Measurements from ENCODE around the gene CEP104.

CEP104 gene

DNA sequence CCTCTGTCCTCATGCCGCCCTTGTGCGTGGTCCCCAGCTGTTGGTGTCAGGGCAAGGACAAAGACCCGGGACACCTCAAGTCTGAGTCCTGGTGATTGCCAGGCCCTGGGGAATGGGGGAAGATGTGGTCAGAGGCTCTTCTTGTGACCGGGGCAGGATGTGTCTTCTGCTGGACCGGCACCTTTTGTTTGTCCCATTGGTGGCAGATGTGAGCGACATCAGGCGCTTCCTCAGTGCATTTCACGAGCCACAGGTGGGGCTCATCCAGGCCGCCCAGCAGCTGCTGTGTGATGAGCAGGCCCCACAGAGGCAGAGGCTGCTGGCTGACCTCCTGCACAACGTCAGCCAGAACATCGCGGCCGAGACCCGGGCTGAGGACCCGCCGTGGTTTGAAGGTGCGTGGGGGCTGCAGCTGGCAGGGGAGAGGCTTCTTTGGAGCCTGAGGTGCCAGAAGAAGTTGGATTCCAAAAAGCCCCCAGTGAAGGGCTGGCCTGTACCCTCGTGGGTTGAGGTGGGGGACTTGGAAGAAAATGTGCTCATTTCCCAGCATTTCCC is 8.7 kb upstream of the CEP104 start:
- no peak for TF ChIP-seq ZFP3 (CRISPR knock-in tag; IDR thresholded peaks at IDR 0.05)
- no peak for TF ChIP-seq ZFP30 (CRISPR knock-in tag; IDR thresholded peaks at IDR 0.05)
- TF ChIP-seq ZNF8 (CRISPR knock-in tag; IDR thresholded peaks at IDR 0.05): no peak
- TF ChIP-seq, protein P1, sequence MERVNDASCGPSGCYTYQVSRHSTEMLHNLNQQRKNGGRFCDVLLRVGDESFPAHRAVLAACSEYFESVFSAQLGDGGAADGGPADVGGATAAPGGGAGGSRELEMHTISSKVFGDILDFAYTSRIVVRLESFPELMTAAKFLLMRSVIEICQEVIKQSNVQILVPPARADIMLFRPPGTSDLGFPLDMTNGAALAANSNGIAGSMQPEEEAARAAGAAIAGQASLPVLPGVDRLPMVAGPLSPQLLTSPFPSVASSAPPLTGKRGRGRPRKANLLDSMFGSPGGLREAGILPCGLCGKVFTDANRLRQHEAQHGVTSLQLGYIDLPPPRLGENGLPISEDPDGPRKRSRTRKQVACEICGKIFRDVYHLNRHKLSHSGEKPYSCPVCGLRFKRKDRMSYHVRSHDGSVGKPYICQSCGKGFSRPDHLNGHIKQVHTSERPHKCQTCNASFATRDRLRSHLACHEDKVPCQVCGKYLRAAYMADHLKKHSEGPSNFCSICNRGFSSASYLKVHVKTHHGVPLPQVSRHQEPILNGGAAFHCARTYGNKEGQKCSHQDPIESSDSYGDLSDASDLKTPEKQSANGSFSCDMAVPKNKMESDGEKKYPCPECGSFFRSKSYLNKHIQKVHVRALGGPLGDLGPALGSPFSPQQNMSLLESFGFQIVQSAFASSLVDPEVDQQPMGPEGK (CRISPR knock-in tag; IDR thresholded peaks at IDR 0.05; ENCODE audit: borderline replicate concordance): no peak
- TF ChIP-seq TOX (CRISPR knock-in tag; IDR thresholded peaks at IDR 0.05; ENCODE audit: borderline replicate concordance): no peak
- TF ChIP-seq, protein P2, sequence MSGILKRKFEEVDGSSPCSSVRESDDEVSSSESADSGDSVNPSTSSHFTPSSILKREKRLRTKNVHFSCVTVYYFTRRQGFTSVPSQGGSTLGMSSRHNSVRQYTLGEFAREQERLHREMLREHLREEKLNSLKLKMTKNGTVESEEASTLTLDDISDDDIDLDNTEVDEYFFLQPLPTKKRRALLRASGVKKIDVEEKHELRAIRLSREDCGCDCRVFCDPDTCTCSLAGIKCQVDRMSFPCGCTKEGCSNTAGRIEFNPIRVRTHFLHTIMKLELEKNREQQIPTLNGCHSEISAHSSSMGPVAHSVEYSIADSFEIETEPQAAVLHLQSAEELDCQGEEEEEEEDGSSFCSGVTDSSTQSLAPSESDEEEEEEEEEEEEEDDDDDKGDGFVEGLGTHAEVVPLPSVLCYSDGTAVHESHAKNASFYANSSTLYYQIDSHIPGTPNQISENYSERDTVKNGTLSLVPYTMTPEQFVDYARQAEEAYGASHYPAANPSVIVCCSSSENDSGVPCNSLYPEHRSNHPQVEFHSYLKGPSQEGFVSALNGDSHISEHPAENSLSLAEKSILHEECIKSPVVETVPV (CRISPR knock-in tag; IDR thresholded peaks at IDR 0.05): no peak
- no peak for TF ChIP-seq SNAI2 (CRISPR knock-in tag; IDR thresholded peaks at IDR 0.05)
- TF ChIP-seq BACH2 (CRISPR knock-in tag; IDR thresholded peaks at IDR 0.05; ENCODE audit: borderline replicate concordance): no peak
- TF ChIP-seq ZNF565 (CRISPR knock-in tag; conservative IDR thresholded peaks at IDR 0.05; ENCODE audit: low read depth): no peak
- no peak for TF ChIP-seq ZNF70 (CRISPR knock-in tag; IDR thresholded peaks at IDR 0.05)
- TF ChIP-seq PPARA (CRISPR knock-in tag; IDR thresholded peaks at IDR 0.05; ENCODE audit: borderline replicate concordance): no peak
- TF ChIP-seq ZC3H10 (CRISPR knock-in tag; IDR thresholded peaks at IDR 0.05): no peak
- TF ChIP-seq, protein P3, sequence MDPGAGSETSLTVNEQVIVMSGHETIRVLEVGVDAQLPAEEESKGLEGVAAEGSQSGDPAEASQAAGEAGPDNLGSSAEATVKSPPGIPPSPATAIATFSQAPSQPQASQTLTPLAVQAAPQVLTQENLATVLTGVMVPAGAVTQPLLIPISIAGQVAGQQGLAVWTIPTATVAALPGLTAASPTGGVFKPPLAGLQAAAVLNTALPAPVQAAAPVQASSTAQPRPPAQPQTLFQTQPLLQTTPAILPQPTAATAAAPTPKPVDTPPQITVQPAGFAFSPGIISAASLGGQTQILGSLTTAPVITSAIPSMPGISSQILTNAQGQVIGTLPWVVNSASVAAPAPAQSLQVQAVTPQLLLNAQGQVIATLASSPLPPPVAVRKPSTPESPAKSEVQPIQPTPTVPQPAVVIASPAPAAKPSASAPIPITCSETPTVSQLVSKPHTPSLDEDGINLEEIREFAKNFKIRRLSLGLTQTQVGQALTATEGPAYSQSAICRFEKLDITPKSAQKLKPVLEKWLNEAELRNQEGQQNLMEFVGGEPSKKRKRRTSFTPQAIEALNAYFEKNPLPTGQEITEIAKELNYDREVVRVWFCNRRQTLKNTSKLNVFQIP (CRISPR knock-in tag; IDR thresholded peaks at IDR 0.05; ENCODE audit: borderline replicate concordance, low read depth): no peak
- TF ChIP-seq GLIS3 (CRISPR knock-in tag; IDR thresholded peaks at IDR 0.05): no peak
- no peak for TF ChIP-seq OSR1 (CRISPR knock-in tag; IDR thresholded peaks at IDR 0.05)
- no peak for TF ChIP-seq ARNTL (CRISPR knock-in tag; IDR thresholded peaks at IDR 0.05; ENCODE audit: borderline replicate concordance, low read depth)
- TF ChIP-seq, protein P4, sequence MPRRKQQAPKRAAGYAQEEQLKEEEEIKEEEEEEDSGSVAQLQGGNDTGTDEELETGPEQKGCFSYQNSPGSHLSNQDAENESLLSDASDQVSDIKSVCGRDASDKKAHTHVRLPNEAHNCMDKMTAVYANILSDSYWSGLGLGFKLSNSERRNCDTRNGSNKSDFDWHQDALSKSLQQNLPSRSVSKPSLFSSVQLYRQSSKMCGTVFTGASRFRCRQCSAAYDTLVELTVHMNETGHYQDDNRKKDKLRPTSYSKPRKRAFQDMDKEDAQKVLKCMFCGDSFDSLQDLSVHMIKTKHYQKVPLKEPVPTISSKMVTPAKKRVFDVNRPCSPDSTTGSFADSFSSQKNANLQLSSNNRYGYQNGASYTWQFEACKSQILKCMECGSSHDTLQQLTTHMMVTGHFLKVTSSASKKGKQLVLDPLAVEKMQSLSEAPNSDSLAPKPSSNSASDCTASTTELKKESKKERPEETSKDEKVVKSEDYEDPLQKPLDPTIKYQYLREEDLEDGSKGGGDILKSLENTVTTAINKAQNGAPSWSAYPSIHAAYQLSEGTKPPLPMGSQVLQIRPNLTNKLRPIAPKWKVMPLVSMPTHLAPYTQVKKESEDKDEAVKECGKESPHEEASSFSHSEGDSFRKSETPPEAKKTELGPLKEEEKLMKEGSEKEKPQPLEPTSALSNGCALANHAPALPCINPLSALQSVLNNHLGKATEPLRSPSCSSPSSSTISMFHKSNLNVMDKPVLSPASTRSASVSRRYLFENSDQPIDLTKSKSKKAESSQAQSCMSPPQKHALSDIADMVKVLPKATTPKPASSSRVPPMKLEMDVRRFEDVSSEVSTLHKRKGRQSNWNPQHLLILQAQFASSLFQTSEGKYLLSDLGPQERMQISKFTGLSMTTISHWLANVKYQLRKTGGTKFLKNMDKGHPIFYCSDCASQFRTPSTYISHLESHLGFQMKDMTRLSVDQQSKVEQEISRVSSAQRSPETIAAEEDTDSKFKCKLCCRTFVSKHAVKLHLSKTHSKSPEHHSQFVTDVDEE (CRISPR knock-in tag; IDR thresholded peaks at IDR 0.05): no peak
- TF ChIP-seq, protein P5, sequence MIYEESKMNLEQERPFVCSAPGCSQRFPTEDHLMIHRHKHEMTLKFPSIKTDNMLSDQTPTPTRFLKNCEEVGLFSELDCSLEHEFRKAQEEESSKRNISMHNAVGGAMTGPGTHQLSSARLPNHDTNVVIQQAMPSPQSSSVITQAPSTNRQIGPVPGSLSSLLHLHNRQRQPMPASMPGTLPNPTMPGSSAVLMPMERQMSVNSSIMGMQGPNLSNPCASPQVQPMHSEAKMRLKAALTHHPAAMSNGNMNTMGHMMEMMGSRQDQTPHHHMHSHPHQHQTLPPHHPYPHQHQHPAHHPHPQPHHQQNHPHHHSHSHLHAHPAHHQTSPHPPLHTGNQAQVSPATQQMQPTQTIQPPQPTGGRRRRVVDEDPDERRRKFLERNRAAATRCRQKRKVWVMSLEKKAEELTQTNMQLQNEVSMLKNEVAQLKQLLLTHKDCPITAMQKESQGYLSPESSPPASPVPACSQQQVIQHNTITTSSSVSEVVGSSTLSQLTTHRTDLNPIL (CRISPR knock-in tag; IDR thresholded peaks at IDR 0.05; ENCODE audit: low read depth): no peak
- no peak for ATAC-seq

DNA sequence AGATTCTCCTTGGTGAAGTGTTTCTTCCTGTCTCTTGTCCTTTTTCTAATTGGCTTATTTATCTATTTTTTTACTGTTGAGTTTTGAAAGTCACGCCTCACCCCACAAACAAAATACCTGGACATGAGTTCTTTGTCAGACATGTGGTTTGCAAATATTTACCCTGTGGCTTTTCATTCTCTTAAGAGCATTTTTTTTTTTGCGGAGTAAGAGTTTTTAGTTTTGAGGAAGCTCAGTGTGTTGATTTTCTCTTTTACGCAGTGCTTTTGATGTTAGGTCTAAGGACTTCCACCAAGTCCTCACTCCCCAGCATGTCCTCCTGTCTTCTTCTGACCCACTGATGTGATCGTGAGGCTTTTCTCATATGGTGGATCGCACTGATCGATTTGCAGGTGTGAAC is 7.9 kb upstream of the CEP104 start:
- ATAC-seq: no peak
- TF ChIP-seq CSDC2 (CRISPR knock-in tag; IDR thresholded peaks at IDR 0.05) (no peak), RARB (CRISPR knock-in tag; IDR thresholded peaks at IDR 0.05) (no peak), GLIS3 (CRISPR knock-in tag; IDR thresholded peaks at IDR 0.05) (no peak), BACH2 (CRISPR knock-in tag; IDR thresholded peaks at IDR 0.05; ENCODE audit: borderline replicate concordance) (no peak), TOX (CRISPR knock-in tag; IDR thresholded peaks at IDR 0.05; ENCODE audit: borderline replicate concordance) (no peak), ZFP30 (CRISPR knock-in tag; IDR thresholded peaks at IDR 0.05) (no peak), ZNF8 (CRISPR knock-in tag; IDR thresholded peaks at IDR 0.05) (no peak), TCF4 (CRISPR knock-in tag; IDR thresholded peaks at IDR 0.05; ENCODE audit: borderline replicate concordance) (no peak)
- TF ChIP-seq, protein P3 (CRISPR knock-in tag; IDR thresholded peaks at IDR 0.05; ENCODE audit: borderline replicate concordance, low read depth): no peak
- TF ChIP-seq, protein P1 (CRISPR knock-in tag; IDR thresholded peaks at IDR 0.05; ENCODE audit: borderline replicate concordance): no peak
- TF ChIP-seq, protein P4 (CRISPR knock-in tag; IDR thresholded peaks at IDR 0.05): no peak
- TF ChIP-seq, protein P5 (CRISPR knock-in tag; IDR thresholded peaks at IDR 0.05; ENCODE audit: low read depth): no peak
